Endometrial microvascular endothelial cells (primary cell): ENCODE measurements around the gene BICDL1. TPM values are rescaled to one million over a fixed set of nuclear protein-coding genes. Genes with fewer than 3 reads are reported as not detected.
"Not testable (repeated sequence)": the region's sequence is repeated elsewhere in the genome, so short reads cannot be mapped to it uniquely, and the experiment has no call there.

ENCODE experiments used
- in situ Hi-C: cut with HindIII; loops from 2 replicates; pipeline ENCODE4 v1.10.0; 2017; ENCODE audit warnings: low sequenced_read_pairs, low pct_unique_long_range_greater_than_20kb; ENCODE audit errors: inconsistent ontology term
- total RNA-seq: library from RNA; depleted of rRNA; stranded (reverse); fragments of >200 nt; gene quantifications from one replicate; pipeline ENCODE4 v1.2.3, GENCODE V29; 2015; ENCODE audit errors: inconsistent ontology term

BICDL1 gene
- total RNA-seq, result not detected

DNA sequence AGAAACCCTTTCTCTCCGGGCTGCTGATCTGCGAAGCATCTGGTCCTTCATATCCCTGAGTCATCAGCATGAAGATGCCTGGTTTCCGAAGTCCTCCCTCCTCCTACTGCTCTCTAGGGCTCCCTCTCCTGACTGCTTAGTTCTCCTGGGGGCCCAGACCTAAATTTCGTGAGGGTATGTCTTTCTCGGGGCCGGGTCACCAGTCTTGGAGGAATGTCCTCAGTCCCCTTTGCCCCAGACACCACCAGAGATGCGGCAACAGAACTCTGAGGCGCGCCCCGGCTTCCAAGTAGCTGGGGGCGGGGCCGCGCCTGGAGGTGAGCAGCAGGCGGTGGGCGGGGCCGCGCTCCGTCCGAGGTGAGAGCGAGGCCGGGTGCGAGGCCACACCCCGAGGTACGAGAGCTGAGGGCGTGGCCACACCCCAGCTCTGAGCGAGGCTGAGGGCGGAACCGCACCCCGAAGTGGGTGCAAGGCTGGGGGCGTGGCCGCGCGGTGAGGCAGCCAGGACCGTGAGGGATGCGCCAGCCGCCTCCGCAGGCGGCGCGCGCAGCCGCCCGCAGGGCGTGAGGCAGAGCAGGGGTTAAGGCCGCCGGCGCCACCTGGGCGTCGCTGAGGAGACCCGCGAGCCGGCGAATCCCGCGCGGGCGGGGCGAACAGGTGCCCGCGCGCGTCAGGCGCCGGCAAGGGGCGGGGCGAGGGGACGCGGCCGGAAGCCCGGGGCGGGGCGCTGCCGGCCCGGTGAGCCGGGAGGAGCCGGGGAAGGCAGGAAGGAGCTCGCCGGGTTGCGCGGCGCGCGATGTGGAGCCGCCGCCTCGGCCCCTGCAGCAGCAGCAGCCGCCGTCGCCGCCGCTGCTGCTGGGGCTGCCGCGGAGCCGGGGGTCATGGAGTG, at the start of gene BICDL1:
BICDL1 (plus strand) TSS at position 765 of the 889 bp plus-strand sequence. CDS start 633 bp downstream, outside the sequence.
- in situ Hi-C loops, result no loop called here

DNA sequence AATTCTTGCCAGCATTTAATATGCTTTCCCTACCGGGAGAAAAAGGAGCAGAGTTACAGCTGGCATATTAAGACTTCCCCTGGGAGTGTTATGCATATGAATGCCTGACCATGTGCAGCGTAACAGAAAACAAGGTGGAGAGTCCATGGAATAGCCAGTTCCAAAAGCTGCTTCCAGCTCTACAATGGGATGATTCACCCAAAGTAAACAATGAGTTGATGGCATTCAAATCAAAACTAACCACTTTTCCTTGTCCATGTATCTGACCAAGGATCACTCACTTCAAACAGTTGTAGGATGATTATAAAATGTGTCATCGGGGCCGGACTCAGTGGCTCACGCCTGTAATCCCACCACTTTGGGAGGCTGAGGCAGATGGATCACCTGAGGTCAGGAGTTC, 48.1 kb upstream of the BICDL1 start:
- in situ Hi-C loops, result no loop called here

DNA sequence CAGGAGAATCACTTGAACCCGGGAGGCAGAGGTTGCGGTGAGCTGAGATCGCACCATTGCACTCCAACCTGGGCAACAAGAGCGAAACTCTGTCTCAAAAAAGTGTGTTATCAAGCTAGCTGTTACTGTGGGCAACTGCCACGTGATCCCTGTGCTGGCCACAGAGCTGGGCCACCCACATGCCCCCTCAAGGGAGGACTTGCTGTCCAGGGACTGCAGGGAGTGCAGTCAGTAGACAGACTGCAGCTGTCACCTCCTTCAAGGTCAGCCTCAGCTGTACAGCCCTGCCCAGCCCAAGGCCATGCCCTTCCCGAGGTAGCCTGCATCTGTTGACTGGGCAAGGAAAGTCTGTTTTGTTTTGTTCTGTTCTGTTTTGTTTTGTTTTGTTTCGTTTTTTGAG, 46.6 kb upstream of the BICDL1 start:
- in situ Hi-C loops, result no loop called here

GRCh38 chr12:119946213-119946612, 42.8 kb upstream of the BICDL1 start:
- in situ Hi-C loops, result no loop called here

GRCh38 chr12:119949145-119949544, 39.9 kb upstream of the BICDL1 start:
- in situ Hi-C loops, result no loop called here

- in situ Hi-C loops, result no loop called here
Observed at GRCh38 chr12:119949594-119949993, 39.4 kb upstream of the BICDL1 start.

- in situ Hi-C loops, result no loop called here
Observed at GRCh38 chr12:119956047-119956446, 33.0 kb upstream of the BICDL1 start.

DNA sequence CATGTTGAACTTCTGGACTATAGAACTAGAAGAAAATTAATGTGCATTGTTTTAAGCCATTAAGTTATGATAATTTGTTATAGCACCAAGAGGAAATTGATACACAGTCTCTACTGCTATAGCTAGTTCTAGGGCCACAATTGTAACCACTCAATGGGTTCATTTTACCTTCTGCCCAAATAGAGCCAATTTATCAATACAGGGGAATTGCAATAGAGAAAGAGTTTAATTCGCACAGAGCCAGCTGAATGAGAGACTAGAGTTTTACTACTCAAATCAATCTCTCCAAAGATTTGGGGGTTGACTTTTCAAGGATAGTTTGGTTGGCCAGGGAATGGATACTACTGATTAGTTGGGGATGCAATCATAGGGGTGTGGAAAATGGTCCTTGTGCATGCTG, 31.9 kb upstream of the BICDL1 start:
- in situ Hi-C loops, result no loop called here

- in situ Hi-C loops, result no loop called here
Observed at GRCh38 chr12:119959435-119959834, 29.6 kb upstream of the BICDL1 start.

DNA sequence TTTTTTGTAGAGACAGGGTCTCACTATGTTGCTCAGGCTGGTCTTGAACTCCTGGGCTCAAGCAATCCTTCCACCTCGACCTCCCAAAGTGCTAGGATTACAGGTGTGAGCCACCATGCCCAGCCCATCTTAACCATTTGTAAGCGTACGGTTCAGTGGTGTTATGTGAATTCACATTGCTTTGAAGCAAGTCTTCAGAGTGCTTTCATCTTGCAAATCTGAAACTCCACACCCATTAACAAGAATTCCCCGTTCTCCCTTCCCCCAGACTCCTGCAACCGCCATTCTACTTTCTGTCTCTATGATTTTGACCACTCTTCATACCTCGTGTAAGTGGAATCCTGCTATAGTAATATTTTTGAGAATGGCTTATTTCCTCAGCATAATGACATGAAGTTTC, 24.9 kb upstream of the BICDL1 start:
- in situ Hi-C loops, result no loop called here

DNA sequence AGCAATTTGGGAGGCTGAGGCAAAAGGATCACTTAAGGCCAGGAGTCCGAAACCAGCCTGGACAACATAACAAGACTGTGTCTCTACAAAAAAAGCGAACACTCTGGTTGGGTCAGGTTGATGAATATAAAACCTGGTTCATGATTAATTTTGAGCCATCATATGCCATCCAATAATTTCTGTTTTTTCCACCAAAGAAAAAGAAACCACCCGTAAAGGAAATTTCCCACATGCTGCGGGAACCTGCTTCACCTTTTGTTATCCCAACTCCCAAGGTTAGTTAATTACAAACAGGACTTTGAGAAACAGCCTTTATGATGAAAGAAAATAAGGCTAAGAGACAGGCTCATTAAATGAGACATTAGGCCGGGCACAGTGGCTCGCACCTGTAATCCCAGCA, 24.1 kb upstream of the BICDL1 start:
- in situ Hi-C loops, result no loop called here

DNA sequence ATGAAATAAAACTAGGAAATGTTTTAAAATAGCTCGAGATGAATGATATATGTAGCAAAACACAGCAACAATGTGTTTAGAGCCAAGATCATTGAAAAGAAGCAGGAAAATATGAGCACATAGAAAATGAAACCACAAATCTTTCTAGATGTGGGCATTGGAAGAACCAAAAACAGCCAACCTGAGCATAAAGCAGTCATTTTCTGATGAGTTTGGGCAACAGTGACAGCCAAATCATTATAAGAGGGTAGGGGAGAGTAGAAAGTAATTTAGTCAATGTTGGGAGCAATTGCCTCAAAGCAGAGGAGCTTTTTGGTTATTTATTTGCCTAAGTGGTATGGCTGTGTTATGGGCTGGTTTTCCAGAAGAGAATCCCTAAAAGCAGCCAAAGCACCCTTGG, 8.8 kb upstream of the BICDL1 start:
- in situ Hi-C loops, result no loop called here

DNA sequence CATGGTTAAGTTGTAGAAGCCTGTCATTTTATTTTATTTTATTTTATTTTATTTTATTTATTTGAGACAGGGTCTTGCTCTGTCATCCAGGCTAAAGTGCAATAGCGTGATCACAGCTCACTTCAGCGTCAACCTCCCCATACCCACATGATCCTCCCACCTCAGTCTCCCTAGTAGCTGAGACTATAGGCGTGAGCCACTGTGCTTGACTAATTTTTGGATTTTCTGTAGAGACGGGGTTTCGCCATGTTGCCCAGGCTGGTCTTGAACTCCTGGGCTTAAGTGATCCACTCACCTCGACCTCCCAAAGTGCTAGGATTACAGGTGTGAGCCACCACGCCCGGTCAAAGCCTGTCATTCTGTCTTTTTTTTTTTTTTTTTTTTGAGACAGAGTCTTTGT, 8.3 kb upstream of the BICDL1 start:
- in situ Hi-C loops, result not testable (repeated sequence)

- in situ Hi-C loops, result no loop called here
Observed at GRCh38 chr12:119989361-119989730, 310 bp downstream of the BICDL1 start.

GRCh38 chr12:119989731-119990381, 820 bp downstream of the BICDL1 start:
- in situ Hi-C loops, result no loop called here

GRCh38 chr12:119990382-119990874, 1.4 kb downstream of the BICDL1 start:
- in situ Hi-C loops, result no loop called here

DNA sequence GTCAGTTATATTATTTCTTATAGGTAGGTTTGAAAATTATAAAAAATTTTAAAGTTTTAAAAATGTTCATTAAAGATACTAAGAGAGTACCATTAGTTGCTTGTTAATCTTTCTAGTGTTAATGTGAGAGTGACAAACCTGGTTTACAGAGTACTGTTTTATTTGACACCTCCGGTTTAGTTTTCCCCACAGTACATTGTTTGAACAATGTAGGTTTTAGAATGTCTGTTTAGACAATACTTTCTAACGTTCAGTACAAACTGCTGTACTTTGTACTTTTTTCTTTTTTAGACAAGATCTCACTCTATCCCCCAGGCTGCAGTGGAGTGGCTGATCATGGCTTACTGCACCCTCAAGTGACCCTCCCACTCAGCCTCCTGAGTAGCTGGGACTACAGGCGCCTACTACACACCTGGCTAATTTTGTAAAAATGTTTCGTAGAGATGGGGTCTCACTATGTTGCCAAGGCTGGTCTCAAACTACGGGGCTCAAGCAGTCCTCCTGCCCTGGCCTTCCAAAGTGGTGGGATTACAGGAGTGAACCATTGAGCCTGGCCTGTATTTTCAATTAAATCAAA, 3.2 kb downstream of the BICDL1 start:
- in situ Hi-C loops, result no loop called here

DNA sequence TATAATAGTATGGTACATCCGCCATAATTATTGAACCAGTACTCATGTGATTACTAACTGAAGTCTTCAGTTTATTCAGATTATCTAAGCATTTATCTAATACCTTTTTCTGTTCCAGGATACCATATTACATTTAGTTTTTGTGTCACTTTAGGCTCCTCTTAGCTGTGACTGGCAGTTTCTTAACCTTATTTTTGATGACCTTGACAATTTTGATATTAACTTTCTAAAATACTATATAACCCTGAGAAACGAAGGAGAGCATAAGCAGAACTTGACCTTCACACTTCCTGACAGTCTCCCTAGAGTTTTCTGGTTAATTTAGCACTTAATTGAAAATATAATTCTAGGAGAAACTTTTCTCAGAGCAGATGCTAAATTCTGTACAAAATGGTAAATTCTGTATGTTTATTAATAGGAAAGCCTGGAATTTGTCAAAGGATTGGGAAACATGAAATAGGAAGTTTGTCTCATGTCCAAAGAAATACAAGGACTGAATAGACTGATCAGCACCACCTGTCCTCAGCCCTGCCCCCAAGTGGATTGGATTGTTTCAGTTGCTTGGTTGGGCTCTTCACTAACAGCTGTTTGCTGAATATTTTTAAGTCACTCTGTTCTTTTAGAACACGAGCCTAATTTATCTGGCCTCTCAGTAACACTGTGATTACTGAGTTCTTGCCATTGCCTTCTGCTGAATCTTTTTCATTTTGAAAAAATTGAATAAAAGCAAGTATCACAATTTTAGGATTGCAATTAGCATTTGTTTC, 6.0 kb downstream of the BICDL1 start:
- in situ Hi-C loops, result no loop called here

GRCh38 chr12:119996417-119996816, 7.4 kb downstream of the BICDL1 start:
- in situ Hi-C loops, result no loop called here
